Measurements from ENCODE around the gene OAS3.
"Not testable (repeated sequence)": the region's sequence is repeated elsewhere in the genome, so short reads cannot be mapped to it uniquely, and the experiment has no call there.

The OAS3 gene, protein sequence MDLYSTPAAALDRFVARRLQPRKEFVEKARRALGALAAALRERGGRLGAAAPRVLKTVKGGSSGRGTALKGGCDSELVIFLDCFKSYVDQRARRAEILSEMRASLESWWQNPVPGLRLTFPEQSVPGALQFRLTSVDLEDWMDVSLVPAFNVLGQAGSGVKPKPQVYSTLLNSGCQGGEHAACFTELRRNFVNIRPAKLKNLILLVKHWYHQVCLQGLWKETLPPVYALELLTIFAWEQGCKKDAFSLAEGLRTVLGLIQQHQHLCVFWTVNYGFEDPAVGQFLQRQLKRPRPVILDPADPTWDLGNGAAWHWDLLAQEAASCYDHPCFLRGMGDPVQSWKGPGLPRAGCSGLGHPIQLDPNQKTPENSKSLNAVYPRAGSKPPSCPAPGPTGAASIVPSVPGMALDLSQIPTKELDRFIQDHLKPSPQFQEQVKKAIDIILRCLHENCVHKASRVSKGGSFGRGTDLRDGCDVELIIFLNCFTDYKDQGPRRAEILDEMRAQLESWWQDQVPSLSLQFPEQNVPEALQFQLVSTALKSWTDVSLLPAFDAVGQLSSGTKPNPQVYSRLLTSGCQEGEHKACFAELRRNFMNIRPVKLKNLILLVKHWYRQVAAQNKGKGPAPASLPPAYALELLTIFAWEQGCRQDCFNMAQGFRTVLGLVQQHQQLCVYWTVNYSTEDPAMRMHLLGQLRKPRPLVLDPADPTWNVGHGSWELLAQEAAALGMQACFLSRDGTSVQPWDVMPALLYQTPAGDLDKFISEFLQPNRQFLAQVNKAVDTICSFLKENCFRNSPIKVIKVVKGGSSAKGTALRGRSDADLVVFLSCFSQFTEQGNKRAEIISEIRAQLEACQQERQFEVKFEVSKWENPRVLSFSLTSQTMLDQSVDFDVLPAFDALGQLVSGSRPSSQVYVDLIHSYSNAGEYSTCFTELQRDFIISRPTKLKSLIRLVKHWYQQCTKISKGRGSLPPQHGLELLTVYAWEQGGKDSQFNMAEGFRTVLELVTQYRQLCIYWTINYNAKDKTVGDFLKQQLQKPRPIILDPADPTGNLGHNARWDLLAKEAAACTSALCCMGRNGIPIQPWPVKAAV

DNA sequence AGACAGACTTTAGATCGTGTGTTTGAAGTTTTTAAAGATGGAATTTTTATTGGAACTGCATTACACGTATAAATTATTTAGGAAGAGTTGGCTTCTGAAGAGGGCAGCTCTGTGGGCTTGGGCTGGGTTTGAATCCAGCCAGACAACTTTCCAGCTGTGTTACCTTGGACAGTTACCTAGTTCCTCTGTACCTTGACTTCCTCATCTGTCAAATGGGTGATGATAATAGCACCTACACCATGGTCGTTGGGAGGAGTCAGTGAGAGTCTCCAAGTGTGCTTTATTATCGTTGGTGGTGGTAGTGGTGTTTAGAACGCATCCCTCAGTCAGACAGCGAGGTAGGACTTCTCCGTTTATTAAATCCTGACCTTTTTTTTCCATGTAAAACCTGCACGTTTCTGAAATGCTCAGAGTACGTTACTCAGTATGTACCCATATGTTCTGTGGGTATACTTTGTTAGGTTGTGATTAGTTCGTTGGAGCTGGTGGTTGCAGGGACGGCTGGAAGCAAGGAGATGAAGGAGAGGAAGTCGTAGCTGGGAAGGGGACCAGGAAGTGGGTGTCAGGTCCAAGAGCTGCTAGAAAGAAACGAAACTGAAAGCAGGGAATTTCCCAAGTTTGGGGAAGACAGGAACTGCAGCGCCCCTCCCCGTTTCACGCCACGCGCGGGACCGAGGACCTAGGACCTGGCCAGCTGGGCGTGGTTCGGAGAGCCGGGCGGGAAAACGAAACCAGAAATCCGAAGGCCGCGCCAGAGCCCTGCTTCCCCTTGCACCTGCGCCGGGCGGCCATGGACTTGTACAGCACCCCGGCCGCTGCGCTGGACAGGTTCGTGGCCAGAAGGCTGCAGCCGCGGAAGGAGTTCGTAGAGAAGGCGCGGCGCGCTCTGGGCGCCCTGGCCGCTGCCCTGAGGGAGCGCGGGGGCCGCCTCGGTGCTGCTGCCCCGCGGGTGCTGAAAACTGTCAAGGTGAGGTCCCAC is at the start of gene OAS3:
Gene OAS3 (plus strand): TSS at position 734 of the 979 bp plus-strand sequence. CDS start 57 bp downstream, at position 791.
- DNase-seq (ENCODE audit: low read depth) = peak; percentile 51

GRCh38 chr12:112891093-112892024 is 46.9 kb upstream of the OAS3 start:
- DNase-seq (ENCODE audit: low read depth) = no peak

DNA sequence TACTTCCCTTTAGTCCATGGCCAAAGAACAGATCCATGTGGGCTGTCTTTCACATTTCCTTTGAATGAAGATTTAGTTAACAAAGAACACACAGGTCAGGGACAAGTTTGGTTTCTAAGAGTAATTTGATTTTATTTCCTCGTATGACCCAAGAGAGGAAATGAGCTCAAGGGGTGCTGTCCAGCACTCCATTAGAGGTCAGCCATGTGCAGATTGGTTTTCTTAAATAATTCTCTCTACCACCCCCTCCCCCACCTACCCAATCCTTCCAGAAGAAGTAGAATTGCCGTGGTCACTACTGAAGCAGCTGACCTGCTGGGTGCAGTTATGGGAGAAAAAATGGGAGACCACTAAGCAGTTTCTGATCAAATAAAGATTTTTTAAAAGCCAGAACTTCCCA is 45.4 kb upstream of the OAS3 start:
- no peak for DNase-seq (ENCODE audit: low read depth)

- no peak for DNase-seq (ENCODE audit: low read depth)
Observed at GRCh38 chr12:112894128-112894527, 44.1 kb upstream of the OAS3 start.

- no peak for DNase-seq (ENCODE audit: low read depth)
Observed at GRCh38 chr12:112898380-112898779, 39.9 kb upstream of the OAS3 start.

DNA sequence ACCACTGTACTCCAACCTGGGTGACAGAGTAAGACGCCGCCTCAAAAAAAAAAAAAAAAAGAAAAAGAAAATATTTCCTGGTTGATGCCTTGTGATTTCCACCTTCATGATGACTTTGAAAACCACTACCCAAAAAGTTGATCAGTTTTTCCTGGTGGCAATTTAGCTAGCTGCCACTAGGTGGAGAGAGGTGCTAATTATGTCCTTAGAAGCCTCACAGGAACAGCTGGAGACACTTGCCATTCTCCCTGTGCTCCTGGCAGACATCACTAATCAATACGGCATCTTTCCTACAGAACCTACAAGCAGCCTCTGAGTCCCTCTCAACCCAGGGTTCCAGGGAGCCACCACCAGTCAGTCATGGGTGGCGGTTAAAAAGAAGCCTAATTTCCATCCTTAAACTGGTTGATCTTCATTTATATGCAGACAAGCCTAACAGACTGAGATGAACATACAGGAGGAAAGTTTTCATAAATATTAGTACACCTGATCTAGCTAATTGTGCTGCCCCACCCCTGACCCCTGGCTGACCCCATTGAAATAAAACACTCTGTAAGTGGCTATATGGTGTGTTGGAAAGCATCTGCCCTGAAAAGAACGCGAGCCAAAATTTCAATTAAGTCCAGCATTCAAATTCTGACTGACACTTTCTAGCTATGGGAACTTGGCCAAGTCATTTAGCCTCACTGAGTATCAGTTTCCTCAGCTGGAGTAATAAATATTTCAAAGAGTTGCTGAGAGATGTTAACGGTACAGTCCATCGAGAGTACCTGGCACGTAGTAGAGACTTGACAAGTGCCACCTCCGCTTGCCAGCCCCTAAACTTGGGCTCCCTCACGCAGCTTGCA is 37.8 kb upstream of the OAS3 start:
- peak; percentile 14 for DNase-seq (ENCODE audit: low read depth)

GRCh38 chr12:112901271-112901670 is 37.0 kb upstream of the OAS3 start:
- DNase-seq (ENCODE audit: low read depth) = no peak

DNA sequence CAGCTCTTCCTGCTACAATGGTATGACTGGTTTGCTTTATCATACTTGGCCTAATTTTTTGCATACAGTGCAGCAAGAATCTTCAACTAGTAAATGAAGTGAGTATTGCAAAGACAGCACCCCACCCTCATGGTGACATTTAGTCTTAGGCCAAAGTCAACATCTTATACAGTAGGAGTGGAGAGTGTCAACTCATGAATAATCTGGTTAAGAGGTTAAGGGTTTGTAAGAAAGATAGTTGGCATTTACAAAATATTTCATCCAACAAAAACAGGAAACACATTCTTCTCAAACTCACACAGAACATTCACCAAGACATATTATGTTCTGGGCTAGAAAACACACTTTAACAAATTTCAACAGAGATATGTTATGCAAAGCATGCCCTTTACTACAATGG is 33.7 kb upstream of the OAS3 start:
- DNase-seq (ENCODE audit: low read depth) = no peak

DNA sequence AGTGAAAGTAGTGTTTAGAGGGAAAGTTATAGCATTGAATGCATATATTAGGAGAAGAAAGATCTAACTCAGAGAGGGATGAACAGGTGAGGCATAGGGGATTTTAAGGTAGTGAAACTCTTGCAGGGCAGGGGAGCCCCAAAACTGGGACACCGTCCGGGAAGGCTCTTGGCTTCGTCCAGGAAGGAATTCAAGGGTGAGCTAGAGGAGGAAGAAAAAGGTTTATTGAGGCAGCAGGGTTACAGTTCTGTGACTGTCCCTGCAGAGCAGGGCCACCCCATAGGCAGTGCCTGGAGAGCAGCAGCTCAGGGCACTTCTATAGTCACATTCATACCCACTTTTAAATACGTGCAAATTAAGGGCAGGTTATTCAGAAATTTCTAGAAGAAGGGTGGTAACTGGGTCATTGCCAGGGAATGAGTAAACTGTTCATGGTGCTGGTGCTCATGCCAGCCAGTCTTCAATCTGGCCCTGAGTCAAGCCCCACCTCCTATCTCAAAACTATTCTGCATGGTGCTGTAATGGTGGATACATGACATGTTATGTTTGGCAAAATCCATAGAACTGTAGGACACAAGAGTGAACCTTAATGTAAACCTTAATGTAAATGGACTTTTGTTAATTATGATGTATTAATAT is 32.7 kb upstream of the OAS3 start:
- no peak for DNase-seq (ENCODE audit: low read depth)

- DNase-seq (ENCODE audit: low read depth) = peak; percentile 14
Observed at GRCh38 chr12:112906712-112907414, 31.4 kb upstream of the OAS3 start, which contains the start of gene OAS1. Gene OAS1, plus strand, starts transcription at chr12:112906962. Its CDS starts 78 bp downstream, at chr12:112907040.

DNA sequence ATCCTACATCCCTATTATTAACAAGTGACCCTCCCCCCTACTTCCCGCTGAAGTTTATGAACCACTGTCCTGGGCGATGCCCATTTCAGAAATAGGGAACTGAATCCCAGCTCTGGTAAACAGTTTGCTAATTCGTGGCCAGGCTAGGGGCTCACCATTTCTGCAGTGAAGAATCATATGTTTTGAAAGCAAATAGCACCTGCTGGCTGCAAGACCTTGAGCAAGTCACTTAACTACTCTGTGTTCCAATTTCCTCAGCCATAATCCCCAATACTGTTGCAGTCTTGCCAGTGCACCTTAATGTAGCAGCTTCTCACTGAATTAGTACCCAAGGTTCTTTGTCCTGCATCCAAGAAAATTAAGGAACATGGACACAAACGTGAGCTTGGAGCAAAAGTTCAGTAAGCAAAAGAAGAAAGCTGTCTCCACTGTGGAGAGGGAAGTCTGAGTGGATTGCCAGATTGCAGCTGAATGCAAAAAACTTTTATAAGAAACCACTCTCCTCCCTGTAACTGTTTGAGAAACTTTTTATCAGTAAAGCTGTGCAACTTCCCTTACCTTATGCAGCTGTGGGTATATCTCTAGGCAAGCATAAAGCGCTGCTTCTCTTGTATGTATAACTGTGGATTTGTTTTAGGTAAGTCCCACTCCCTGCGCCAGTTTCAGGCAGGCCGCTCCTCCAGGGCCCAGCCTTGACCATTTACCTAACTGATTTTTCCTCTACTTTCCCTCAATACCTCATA is 30.7 kb upstream of the OAS3 start:
- no peak for DNase-seq (ENCODE audit: low read depth)

DNA sequence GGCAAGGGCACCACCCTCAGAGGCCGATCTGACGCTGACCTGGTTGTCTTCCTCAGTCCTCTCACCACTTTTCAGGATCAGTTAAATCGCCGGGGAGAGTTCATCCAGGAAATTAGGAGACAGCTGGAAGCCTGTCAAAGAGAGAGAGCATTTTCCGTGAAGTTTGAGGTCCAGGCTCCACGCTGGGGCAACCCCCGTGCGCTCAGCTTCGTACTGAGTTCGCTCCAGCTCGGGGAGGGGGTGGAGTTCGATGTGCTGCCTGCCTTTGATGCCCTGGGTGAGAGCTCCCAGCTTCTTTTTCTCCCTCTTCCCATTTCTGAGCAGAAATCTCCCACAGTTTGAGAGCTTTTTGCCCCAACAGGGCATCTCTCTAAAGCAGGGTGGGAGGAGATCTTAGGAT is 29.7 kb upstream of the OAS3 start:
- no peak for DNase-seq (ENCODE audit: low read depth)

DNA sequence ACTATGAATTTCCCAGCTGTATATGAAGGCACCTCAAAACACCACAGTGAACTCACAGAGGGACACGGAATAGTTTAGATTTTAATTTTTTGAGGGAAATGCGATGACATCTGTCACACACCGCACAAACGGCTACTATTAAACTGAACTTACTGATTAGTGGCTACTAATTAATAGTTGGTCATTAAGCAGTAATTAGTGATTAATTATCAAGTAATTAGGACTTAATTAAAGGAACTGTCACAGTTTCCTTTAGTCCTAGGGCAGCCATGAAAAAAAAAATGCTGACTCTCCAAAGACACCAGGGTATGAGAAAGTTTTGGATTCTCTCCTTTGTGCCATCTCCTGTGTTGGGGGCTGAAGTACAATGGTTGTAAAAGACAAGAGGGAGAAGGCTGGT is 28.6 kb upstream of the OAS3 start:
- DNase-seq (ENCODE audit: low read depth) = no peak

DNA sequence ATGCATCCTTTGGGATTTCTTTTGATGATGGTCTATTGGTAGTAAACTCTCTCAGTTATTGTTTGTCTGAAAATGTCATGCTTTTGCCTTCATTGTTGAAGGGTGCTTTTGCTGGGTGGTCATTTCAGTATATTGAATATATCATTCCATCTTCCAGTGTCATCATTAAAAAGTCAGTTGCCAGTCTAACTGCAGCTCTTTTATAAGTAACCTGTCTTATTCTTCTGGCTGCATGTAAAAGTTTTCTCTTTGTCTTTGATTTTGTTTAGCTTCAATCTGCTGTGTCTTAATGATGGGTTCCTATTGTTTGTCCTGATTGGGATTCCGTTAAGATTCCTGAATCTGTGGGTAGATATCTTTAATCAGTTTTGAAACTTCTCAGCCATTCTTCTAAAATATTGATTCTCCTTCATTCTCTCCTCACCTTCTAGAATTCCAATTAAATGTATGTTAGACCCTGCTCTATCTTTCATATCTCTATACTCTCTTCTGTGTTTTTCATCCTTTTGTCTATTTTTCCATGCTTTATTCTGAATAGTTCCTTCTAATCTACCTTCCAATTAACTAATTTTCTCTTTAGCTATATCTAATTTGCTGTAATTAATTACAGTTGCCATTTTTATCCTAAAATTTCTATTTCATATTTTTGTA is 25.1 kb upstream of the OAS3 start:
- no peak for DNase-seq (ENCODE audit: low read depth)

- not testable (repeated sequence) for DNase-seq (ENCODE audit: low read depth)
Observed at GRCh38 chr12:112913888-112914287, 24.4 kb upstream of the OAS3 start.

DNA sequence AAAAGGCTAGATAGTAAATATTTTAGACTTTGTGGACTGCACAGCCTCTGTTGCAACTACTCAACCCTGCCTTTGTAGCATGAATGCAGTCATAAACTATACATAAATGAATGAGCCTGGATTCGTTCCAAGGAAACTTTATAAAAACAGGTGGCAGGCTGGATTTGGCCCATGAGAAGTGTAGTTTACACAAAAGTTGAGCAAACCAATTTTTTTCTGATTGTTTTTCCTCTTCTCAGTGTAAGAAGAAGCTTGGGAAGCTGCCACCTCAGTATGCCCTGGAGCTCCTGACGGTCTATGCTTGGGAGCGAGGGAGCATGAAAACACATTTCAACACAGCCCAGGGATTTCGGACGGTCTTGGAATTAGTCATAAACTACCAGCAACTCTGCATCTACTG is 22.0 kb upstream of the OAS3 start:
- no peak for DNase-seq (ENCODE audit: low read depth)

DNA sequence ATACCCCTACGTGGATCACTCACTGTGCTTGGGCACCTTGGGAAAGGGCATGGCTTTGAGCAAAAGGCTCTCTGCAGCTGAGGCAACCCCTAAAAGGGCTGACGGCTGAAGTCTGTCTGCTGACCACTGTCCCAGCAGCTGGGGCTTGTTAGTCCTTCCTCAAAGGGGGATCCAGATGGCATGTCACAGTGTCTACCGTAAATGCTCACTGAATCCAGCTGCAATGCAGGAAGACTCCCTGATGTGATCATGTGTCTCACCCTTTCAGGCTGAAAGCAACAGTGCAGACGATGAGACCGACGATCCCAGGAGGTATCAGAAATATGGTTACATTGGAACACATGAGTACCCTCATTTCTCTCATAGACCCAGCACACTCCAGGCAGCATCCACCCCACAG is 19.2 kb upstream of the OAS3 start:
- no peak for DNase-seq (ENCODE audit: low read depth)
